ENCODE results near the gene DISC1. TPM values are rescaled to one million over a fixed set of nuclear protein-coding genes. Genes with fewer than 3 reads are reported as not detected.

The DISC1 gene
- total RNA-seq, 1 donor from 2014 or later: 3.0 TPM

- no peak for DNase-seq (ENCODE audit: low read depth in 2 of 2)
Measured at GRCh38 chr1:231807541-231807940, 181.0 kb downstream of the DISC1 start.

- DNase-seq (ENCODE audit: low read depth in 2 of 2): no peak
Measured at GRCh38 chr1:231808116-231808515, 181.5 kb downstream of the DISC1 start.

- DNase-seq (ENCODE audit: low read depth in 2 of 2): peak in 1 of 2 donors; percentile 64
Measured at GRCh38 chr1:231808990-231809389, 182.4 kb downstream of the DISC1 start.

- DNase-seq (ENCODE audit: low read depth in 2 of 2): no peak
Measured at GRCh38 chr1:231810415-231810814, 183.8 kb downstream of the DISC1 start.

- DNase-seq (ENCODE audit: low read depth in 2 of 2): peak; percentile 37 to 67
Measured at GRCh38 chr1:231814021-231814420, 187.4 kb downstream of the DISC1 start.

GRCh38 chr1:231814521-231814920, 187.9 kb downstream of the DISC1 start:
- DNase-seq (ENCODE audit: low read depth in 2 of 2): peak in 1 of 2 donors; percentile 54

GRCh38 chr1:231817801-231818200, 191.2 kb downstream of the DISC1 start:
- no peak for DNase-seq (ENCODE audit: low read depth in 2 of 2)

GRCh38 chr1:231818337-231818736, 191.7 kb downstream of the DISC1 start:
- no peak for DNase-seq (ENCODE audit: low read depth in 2 of 2)

- no peak for DNase-seq (ENCODE audit: low read depth in 2 of 2)
Measured at GRCh38 chr1:231821281-231821680, 194.7 kb downstream of the DISC1 start.

GRCh38 chr1:231822041-231822440, 195.5 kb downstream of the DISC1 start:
- DNase-seq (ENCODE audit: low read depth in 2 of 2): no peak

GRCh38 chr1:231826566-231826965, 200.0 kb downstream of the DISC1 start:
- DNase-seq (ENCODE audit: low read depth in 2 of 2): no peak

GRCh38 chr1:231827337-231828105, 200.9 kb downstream of the DISC1 start:
- peak in 1 of 2 donors; percentile 83 for DNase-seq (ENCODE audit: low read depth in 2 of 2)

- peak; percentile 88 to 96 for DNase-seq (ENCODE audit: low read depth in 2 of 2)
Measured at GRCh38 chr1:231828182-231828920, 201.8 kb downstream of the DISC1 start.

GRCh38 chr1:231829332-231829731, 202.7 kb downstream of the DISC1 start:
- no peak for DNase-seq (ENCODE audit: low read depth in 2 of 2)

- DNase-seq (ENCODE audit: low read depth in 2 of 2): peak; percentile 8 to 82
Measured at GRCh38 chr1:231836227-231836893, 209.8 kb downstream of the DISC1 start.

- no peak for DNase-seq (ENCODE audit: low read depth in 2 of 2)
Measured at GRCh38 chr1:231838521-231838920, 211.9 kb downstream of the DISC1 start.

GRCh38 chr1:231839999-231840398, 213.4 kb downstream of the DISC1 start:
- DNase-seq (ENCODE audit: low read depth in 2 of 2): no peak

GRCh38 chr1:231841616-231842344, 215.2 kb downstream of the DISC1 start:
- peak; percentile 34 to 79 for DNase-seq (ENCODE audit: low read depth in 2 of 2)

- DNase-seq (ENCODE audit: low read depth in 2 of 2): no peak
Measured at GRCh38 chr1:231842441-231842840, 215.9 kb downstream of the DISC1 start.

- DNase-seq (ENCODE audit: low read depth in 2 of 2): peak; percentile 28 to 65
Measured at GRCh38 chr1:231844986-231845502, 218.5 kb downstream of the DISC1 start.

Data from lung microvascular endothelial cell (primary cell).